NCI-H345 treated with DMSO at 0.1 percent for 48 hours (cell line): ENCODE data around the gene EXOSC5.
A peak's percentile ranks its signal among the peaks of the same experiment; 100 is the strongest.
"Not testable (repeated sequence)": the region's sequence is repeated elsewhere in the genome, so short reads cannot be mapped to it uniquely, and the experiment has no call there.

ENCODE experiments used
- DNase-seq: peaks from one replicate; lab custom pipeline; 2025; ENCODE audit not compliant: unreplicated experiment; lab: John Stamatoyannopoulos, UW

Gene EXOSC5

DNA sequence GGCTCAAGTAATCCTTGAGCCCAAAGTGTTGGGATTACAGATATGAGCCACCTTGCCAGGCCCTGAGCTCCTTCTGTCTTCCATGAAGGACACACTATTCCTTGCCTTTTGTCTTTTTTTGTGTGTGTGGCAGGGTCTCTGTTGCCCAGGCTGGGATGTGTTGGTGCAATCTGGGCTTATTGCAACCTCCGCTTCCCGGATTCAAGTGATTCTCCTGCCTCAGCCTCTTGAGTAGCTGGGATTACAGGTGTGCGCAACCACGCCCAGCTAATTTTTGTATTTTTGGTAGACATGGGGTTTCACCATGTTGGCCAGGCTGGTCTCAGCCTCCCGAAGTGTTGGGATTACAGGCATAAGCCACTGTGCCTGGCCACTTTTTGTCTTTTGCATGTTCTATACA is 11.7 kb upstream of the EXOSC5 start:
- not testable (repeated sequence) for DNase-seq

DNA sequence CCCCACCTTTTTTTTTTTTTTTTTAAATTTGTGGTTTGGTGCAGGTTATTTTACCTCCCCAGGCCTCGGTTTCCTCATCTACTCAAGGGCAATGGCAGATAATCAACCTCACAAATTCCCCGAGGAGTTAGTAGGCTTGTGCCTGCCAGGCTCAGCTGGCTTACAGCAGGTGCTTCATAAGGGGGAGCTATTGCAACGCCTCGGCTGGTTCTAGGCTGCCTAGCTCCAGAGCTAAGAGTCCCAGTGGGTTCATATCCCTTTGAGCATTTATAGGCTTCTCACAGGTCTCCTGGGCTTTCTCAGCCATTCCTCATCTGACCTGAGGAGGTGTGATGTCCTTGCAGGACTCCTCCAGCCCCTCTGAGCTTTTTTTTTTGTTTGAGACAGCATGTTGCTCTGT is 11.1 kb upstream of the EXOSC5 start:
- no peak for DNase-seq

DNA sequence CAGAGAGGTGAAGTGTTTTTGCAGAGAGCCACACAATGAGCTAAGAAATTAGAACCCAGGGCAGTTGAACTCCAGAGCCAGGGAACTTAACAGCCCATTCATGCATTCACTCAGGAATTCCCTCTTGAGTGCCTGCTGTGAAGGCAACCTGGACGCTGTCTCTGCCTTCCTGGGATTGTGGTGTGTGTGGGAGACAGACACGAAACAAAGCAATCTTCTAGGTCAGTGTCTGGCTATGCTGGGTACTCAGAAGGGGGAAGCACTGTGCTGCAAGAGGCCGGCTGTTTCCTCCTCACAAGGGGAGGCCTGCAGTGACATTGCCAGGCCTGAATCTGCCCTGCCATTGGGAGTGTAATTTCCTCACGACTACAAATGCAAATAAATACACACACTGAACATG is 10.1 kb upstream of the EXOSC5 start:
- no peak for DNase-seq

DNA sequence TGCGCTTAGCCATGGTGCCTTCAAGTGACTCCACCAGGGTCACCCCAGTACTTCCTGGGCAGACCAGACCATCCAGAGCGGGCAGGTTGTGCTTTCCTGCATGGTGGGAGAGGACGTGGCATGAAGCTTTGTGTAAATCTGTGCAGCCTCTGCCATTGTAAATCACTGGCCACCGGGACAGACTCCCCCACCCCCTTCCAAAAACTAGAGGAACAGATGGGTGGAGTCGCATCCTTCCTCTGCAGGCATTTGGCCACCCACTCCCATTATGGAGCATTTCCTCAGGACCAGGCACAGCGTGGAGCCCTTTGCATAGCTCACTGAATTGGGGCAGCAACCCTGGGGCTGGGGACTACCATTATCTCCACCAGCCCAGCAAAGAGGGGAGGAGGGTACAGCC is 8.6 kb upstream of the EXOSC5 start:
- DNase-seq: no peak

DNA sequence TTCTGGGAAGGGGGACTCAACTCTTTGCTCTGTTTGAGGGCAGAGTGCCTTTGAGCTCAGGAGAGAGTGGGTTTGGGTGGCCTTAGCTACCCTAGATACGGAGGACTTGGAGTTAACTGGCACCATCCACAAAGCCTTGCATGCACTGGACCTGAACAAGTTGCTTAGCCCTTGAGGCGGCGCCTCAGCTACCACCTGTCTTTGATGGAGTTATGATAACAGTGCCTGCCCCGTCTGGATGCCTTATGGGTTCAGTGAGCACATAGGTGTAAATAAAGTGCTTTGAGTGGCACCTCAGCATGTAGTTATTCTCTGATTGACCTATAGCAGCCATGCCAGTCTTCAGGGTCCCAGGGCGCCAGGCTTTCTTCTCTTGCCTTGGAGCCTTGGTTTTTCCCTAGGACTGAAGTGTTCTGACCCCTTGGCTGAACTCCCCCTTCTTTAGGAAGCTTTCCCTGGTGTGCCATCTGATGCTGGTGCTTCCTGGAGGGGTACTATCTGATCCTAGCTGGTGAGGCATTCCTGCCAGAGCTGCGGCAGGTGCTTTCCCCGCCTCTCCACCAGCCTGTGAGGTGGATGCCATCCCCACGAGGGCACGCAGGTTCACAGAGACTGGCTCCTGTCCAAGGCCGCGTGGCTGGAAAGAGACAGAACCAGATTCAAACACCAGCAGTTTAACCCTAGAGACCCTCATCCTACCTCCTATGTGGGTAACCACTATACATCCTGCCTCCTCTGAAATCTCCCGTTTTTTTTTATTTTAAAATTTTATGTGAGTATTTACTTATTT is 6.2 kb upstream of the EXOSC5 start:
- no peak for DNase-seq

DNA sequence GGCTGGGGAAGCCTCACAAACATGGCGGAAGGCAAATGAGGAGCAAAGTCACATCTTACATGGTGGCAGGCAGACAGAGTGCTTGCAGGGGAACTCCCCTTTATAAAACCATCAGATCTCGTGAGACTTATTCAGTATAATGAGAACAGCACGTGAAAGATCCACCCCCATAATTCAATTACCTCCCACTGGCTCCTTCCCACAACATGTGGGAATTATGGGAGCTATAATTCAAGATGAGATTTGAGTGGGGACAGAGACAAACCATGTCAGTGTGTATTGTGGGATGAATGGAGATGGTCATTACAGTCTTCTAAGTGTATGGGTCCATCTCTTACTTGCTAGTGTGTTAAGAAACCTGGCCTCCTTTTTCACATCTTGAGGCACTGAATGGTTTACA is 4.9 kb upstream of the EXOSC5 start:
- no peak for DNase-seq

DNA sequence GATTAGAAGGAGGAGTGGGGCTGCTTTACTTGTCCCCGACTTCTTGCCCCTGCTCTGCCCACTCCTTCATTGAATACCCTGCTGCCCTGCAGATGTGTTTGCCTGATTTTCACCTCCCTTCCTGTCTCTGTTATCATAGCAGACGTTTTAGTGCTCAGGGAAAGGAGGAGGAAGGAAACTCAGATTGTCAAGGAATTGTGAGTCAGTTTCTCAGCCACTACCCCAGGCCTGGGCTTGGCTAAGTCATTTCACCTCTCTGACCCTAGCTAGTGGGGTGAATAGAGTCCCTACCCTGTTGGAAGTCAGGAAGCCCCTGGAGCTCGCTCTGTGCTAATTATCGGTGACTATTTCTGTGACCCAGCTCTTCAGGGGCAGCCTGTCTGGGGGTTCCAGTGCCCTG is 4.3 kb upstream of the EXOSC5 start:
- DNase-seq: no peak

DNA sequence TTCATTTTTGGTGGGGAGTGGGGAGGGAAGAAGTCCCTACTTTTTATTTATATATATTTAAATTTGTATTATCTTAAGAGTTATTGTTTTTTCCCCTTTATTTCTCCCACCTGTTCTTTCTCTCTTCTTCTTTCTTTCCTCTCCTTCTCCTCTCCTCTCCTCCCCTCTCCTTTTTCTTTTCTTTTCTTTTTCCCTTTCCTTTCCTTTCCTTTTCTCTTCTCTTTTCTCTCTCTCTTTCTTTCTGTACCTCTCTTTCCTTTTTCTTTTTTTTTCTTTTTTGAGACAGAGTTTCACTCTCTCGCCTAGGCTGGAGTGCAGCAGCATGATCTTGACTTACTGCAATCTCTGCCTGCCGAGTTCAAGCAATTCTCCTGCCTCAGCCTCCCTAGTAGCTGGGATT is 2.4 kb upstream of the EXOSC5 start:
- DNase-seq: no peak

DNA sequence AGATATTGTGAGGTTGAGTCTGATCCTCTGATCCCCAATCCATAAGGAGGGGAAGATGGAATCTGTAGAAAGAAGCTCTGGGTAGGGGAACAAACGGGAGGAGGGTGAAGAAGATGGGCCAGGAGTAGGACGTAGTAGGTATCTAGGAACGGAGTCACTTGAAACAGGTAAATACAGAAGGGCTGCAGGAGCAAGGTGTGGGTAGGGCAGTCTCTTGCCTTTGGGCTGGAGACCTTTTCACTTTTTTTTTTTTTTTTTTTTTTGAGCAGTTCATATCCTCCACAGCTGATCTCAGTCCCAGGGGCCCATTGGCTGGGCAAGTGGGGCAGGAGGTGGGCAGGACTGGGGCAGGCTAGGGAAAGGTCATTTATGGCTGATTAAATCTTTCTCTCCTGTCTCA is 1.9 kb upstream of the EXOSC5 start:
- no peak for DNase-seq

DNA sequence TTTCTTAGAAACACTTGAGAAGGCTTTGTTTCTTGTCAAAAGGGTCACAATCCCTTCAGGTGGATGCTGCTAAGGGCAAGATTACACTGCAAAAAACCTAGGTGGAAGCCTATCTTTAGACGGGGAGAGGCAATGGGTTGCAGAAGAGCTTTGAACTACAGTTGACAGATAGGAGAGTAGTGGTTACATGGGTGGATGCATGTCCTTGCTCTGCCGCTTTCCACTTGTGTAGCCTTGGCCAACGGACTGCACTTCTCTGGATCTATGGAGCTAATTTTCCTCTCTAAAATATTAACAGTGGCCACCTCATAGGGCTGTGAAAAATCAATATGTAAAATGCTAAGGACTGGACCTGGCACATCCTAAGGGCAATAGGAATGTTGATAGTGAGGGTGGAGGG is 1.4 kb upstream of the EXOSC5 start:
- DNase-seq: no peak

DNA sequence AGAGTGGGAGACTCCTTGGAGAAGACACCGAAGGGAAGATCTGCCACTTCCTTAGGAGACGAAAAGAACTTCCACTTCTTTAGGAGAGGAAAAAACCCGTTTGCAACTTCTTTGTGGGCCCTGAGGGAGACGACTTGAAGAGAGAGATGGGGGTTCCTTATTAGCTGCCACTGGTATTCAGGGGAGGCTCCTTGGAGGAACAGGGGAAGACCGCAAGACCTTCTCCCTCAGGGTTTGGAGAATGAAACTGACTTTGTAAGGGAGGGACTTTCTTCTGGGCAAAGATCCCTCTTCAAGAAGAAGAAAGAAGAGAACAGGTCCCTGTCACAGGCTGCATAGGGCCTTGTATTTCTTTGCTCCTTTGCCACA is 875 bp upstream of the EXOSC5 start:
- no peak for DNase-seq

DNA sequence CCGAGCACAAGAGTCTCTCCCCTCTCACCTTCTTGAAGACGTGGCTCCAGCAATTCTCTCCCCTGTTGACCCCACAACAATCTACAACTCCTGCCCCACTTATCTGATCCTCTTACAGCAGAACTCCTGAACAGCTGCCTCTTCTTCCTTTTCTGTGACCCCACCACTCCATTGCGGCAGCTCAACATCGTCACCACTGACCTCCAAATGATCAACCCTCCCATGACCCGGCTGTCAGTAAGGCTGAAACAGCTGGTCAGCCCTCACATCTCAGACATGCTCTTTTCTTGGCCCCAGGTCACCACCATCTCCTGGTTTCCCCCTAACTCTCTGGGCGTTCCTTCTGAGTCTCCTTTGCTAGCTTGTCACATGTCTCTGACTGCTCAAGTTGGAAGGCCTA is 1.8 kb downstream of the EXOSC5 start:
- DNase-seq: no peak

DNA sequence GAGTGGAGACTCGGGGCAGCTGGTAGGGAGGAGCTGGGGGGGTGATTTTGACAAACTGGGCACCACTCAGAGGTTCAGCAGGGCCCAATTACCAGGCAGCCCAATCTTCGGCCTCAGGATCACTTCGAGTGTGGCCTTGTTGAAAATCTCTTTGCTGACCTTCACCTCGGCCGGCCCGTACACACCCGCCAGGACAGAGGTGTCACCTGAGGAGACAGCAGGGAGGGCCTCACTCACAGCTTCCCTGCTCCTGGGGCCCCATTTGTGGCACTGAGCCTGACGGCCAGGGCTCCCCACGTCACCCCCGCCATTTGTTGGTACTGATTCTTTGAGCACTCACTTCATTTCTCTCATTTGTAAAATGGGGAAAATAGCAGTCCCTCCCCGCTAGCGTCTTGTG is 4.4 kb downstream of the EXOSC5 start:
- no peak for DNase-seq

DNA sequence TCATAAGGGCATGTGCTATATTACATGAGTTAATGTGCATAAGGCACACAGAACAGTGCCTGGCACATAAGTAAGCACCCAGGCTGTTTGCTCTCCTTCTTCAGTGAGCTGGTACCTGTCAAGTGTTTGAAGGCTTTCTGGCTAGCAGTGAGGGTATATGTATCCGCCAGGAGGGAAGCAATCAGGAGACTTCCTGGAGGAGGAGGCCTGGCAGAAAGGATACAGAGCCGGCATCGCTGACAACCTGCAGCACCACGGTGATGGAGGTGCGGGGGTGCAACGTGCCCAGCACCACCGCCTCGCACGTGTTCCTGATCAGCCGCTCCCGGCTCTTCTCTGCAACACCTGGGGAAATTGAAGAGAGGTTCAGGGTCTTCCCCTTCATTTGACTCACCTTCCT is 5.5 kb downstream of the EXOSC5 start:
- no peak for DNase-seq

DNA sequence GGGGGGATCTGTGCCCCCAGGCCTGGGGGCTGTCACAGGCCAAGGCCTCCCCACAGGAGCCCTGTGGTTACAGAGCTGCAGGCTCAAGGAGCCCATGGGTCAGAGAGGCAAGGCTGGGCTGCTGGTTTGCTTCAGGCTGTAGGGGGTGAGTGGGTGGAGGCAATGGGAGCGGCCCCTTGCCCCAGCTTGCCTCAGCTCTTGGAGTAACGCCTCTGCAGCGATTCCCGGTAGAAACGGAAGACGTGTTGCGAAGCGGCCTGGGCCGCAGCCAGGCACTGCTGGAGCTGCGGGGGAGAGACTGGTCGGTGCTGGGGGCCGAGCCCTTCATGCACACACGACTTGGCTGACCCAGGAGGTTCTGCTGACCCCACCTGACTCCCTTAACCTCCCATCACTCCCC is 10.7 kb downstream of the EXOSC5 start:
- DNase-seq: no peak

DNA sequence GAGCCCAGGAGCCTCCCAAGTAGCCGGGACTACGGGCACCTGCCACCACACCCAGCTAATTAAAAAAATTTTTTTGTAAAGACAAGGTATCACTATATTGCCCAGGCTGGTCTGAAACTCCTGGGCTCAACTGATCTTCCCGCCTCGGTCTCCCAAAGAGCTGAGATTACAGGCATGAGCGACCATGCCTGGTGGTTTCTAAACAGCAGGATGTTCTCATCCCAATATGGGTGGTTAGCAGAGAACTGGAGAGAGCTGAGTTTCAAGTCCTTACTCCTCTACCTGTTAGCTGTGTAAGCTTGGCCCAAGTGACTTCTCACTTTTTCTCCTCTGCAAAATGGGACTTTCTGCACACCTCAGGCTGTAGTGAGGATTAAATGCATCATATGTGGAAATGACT is 12.8 kb downstream of the EXOSC5 start:
- DNase-seq: no peak

DNA sequence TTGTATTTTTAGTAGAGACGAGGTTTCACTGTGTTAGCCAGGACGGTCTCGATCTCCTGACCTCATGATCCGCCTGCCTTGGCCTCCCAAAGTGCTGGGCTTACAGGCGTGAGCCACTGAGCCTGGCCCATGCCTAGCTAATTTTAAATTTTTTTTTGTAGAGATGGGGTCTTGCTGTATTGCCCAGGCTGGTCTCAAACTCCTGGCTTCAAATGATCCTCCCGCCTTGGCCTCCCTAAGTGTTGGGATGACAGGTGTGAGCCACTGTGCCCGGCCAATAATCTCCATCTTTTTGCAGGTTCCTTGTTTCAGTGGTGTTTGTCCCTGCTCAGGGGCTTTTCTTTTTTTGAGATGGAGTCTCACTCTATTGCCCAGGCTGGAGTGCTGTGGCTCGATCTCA is 15.6 kb downstream of the EXOSC5 start:
- DNase-seq: not testable (repeated sequence)

DNA sequence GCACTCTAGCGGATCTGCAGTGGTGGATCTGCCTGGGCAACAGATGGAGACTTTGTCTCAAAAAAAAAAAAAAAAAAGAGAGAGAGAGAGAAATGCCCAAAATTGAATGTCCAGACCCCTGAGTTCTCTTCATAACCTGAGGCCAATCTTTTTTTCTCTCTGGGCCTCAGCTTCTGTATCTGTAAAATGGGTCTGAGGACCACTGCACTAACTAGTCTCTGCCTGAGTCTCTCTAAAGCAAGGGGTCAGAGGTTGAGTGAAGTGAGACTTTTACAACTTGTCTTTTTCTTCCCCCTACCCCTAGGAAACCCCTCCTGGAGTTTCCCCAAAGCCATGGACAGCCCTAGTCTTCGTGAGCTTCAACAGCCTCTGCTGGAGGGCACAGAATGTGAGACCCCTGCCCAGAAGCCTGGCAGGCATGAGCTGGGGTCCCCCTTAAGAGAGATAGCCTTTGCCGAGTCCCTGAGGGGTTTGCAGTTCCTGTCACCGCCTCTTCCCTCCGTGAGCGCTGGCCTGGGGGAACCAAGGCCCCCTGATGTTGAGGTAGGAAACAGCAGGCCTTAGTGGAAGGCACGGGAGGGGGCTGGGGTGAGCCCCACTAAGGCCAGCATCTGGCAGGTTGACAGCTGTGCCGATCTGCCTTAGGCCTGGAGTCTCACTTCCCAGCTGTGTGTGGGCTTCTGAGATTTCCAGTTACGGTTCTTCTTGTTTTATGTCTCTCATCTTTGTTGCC is 19.0 kb downstream of the EXOSC5 start:
- DNase-seq: no peak

DNA sequence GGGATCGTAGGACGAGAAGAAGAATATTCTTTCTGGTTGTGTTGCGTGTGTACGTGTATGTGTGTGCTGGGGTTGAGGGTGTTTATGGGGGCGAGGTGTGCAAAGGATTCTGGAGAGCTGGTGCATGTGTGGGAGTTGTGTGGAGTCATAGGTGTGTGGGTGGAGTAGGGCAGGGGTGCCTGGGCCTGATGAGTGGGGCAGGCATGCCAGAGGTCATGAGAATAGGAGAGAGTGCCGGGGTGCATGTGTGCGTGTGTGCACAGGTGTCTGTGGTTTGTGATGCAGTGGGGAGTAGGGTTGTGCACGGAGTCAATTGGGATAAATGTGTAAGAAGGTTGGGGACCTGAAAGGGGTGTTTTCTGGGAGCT is 20.2 kb downstream of the EXOSC5 start:
- DNase-seq: no peak

DNA sequence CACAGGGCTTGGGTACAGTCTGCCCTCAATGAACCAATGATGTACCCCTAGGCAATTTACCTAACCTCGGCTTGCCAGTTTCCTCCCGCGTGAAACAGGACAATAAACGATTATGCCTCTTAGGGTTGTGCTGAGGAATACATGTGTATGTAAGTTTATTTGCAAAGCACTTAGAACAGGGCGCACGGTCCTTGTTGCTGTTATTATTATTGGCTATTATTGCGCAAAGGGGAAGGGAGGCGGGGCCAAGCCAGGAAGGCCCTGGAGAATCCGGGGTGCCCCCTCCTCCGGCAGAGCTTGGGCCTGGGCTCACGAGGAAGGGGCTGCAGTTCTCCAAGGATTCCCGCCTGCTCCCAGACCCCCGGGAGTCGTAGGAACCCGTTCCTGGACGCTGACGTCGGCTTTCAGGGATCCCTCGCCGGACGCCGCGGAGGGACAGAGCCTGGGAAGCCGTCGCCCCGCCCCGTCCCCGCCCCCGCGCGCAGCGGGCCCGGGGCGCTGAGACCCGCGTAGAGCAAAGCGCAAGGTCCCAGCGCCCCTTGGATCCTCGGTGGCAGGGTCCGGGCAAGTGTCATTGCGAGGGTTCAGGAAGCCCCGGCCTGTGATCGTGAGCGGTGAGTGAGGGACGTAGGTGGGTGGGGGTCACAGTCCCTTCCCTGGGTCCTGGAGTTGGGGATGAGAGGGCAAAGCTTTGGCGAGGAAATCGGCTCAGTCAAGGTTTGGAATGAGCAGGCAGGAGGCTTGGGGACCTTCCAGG is 20.7 kb downstream of the EXOSC5 start, which contains the start of gene TMEM91:
Gene TMEM91 (plus strand): TSS at position 293 of the 757 bp plus-strand sequence. CDS start 1,777 bp downstream, outside the sequence.
- DNase-seq: no peak

DNA sequence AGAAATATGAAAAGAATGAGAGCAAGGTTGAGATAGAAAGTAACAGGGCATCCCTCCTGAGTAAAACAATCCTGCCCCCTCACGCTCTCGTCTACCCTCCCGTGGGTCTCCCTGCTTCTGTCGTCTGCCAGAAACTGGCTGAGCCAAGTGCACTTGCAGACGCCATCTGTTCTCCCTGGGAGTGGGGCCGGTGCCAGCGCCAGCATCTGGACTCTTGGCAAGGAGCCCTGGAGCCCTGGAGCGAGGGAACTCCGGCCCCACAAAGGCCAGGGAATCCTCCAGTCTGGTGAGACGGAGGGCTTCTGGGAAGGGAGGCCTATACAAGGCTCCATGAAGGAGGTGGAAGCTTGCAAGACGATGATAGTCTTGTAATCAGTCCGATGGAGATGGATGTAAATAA is 23.2 kb downstream of the EXOSC5 start:
- peak; percentile 68 for DNase-seq

DNA sequence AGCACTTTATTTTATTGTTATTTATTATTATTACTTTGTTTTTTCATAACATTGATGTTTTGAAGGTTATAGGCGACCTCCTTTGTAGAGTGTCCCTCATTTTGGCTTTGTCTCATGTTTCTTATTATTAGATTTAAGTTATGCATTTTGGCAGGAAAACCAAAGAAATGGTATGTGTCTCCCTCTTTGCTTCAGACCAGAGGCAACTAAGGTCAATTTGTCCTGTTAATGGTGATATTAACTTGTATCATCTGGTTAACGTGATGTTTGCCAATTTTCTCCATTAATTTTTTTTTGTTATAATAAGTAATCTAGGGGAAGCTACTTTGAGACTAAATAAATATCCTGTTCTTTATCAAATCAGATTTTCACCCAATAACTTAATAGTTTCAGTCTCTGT is 24.7 kb downstream of the EXOSC5 start:
- DNase-seq: no peak
